Epidermal melanocyte (primary cell): ENCODE data around the gene AMIGO2.
A peak's percentile ranks its signal among the peaks of the same experiment; 100 is the strongest.
"Not testable (repeated sequence)": the region's sequence is repeated elsewhere in the genome, so short reads cannot be mapped to it uniquely, and the experiment has no call there.

Experiments used
- DNase-seq: peaks from one replicate; pipeline ENCODE4 v3.0.0; 2011; ENCODE audit warnings: low spot score; ENCODE audit not compliant: insufficient read length

Gene AMIGO2

GRCh38 chr12:47079468-47079980, at the start of gene AMIGO2, which contains the start of gene PCED1B:
AMIGO2 (minus strand) TSS chr12:47079959; CDS start chr12:47079002, 957 bp downstream.
PCED1B (plus strand) TSS chr12:47079621; CDS start chr12:47235064, 155,443 bp downstream.
- DNase-seq = no peak

GRCh38 chr12:47126246-47126645, 46.5 kb upstream of the AMIGO2 start:
- DNase-seq = no peak

- DNase-seq = no peak
Observed at GRCh38 chr12:47124451-47124850, 44.7 kb upstream of the AMIGO2 start.

- no peak for DNase-seq
Observed at GRCh38 chr12:47123730-47124129, 44.0 kb upstream of the AMIGO2 start.

GRCh38 chr12:47122602-47123001, 42.8 kb upstream of the AMIGO2 start:
- no peak for DNase-seq

GRCh38 chr12:47121146-47121545, 41.4 kb upstream of the AMIGO2 start:
- DNase-seq = peak; percentile 30

- no peak for DNase-seq
Observed at GRCh38 chr12:47120736-47121135, 41.0 kb upstream of the AMIGO2 start.

- DNase-seq = not testable (repeated sequence)
Observed at GRCh38 chr12:47117305-47117704, 37.5 kb upstream of the AMIGO2 start.

- no peak for DNase-seq
Observed at GRCh38 chr12:47114481-47114892, 34.7 kb upstream of the AMIGO2 start.

GRCh38 chr12:47112679-47113078, 32.9 kb upstream of the AMIGO2 start:
- no peak for DNase-seq

- no peak for DNase-seq
Observed at GRCh38 chr12:47111854-47112253, 32.1 kb upstream of the AMIGO2 start.

GRCh38 chr12:47111392-47111778, 31.6 kb upstream of the AMIGO2 start:
- DNase-seq = no peak

GRCh38 chr12:47110718-47111391, 31.1 kb upstream of the AMIGO2 start:
- no peak for DNase-seq

- no peak for DNase-seq
Observed at GRCh38 chr12:47110011-47110541, 30.3 kb upstream of the AMIGO2 start.

GRCh38 chr12:47107926-47108325, 28.2 kb upstream of the AMIGO2 start:
- no peak for DNase-seq

GRCh38 chr12:47107446-47107845, 27.7 kb upstream of the AMIGO2 start:
- DNase-seq = no peak

- no peak for DNase-seq
Observed at GRCh38 chr12:47105914-47106674, 26.3 kb upstream of the AMIGO2 start.

- DNase-seq = no peak
Observed at GRCh38 chr12:47102845-47103651, 23.3 kb upstream of the AMIGO2 start.

GRCh38 chr12:47102406-47102805, 22.6 kb upstream of the AMIGO2 start:
- DNase-seq = no peak

- no peak for DNase-seq
Observed at GRCh38 chr12:47100160-47100559, 20.4 kb upstream of the AMIGO2 start.

- DNase-seq = no peak
Observed at GRCh38 chr12:47099610-47100009, 19.9 kb upstream of the AMIGO2 start.
